OCI-LY7 (cell line): ENCODE measurements around the gene FGD2. TPM values are rescaled to one million over a fixed set of nuclear protein-coding genes. Genes with fewer than 3 reads are reported as not detected.

Experiments
- BruUV-seq: library from RNA; stranded (reverse); fragments of 400-500 nt; replicated peaks from 2 replicates; lab custom pipeline; 2021; lab: Mats Ljungman, UMichigan
- CTCF ChIA-PET: fragments of 300-600 bp; sonication (Branson Sonifier 250); formaldehyde crosslinking; loops from one replicate; lab custom pipeline; 2022; ENCODE audit warnings: antibody characterized with exemption; ENCODE audit not compliant: unreplicated experiment; lab: Charles Lee
- POLR2A ChIA-PET: fragments of 300-600 bp; sonication (Branson Sonifier 250); formaldehyde crosslinking; loops from one replicate; lab custom pipeline; 2022; ENCODE audit warnings: antibody characterized with exemption; lab: Charles Lee
- DNase-seq: peaks from one replicate; pipeline ENCODE4 v3.0.0-alpha.2; 2015; ENCODE audit warnings: low spot score
- H2AFZ ChIP-seq: fragments of 200-600 bp; sonication (generic), shearing (Covaris generic); 2 replicates; pipeline ENCODE4 v1.6.1; 2014; ENCODE audit warnings: mild to moderate bottlenecking, antibody characterized with exemption, low read length, moderate library complexity
- H3K27ac ChIP-seq: fragments of 200-600 bp; sonication (generic); 2 replicates; pipeline ENCODE4 v1.5.1; 2014; ENCODE audit warnings: mixed run types, low read depth, mild to moderate bottlenecking, moderate library complexity, low read length, inconsistent platforms; ENCODE audit not compliant: poor library complexity, severe bottlenecking
- H3K36me3 ChIP-seq: fragments of 200-600 bp; sonication (generic); 2 replicates; pipeline ENCODE4 v1.6.1; 2014; ENCODE audit warnings: mild to moderate bottlenecking, antibody characterized with exemption, low read length, moderate library complexity, mixed read lengths; ENCODE audit not compliant: insufficient read depth
- H3K4me1 ChIP-seq: fragments of 200-600 bp; sonication (generic); 2 replicates; pipeline ENCODE4 v1.5.1; 2014; ENCODE audit warnings: mild to moderate bottlenecking, low read length; ENCODE audit not compliant: insufficient read depth, poor library complexity, severe bottlenecking
- H3K4me2 ChIP-seq: fragments of 200-600 bp; sonication (generic); 2 replicates; pipeline ENCODE4 v1.6.1; 2014; ENCODE audit warnings: mild to moderate bottlenecking, low read length
- H3K4me3 ChIP-seq: fragments of 200-600 bp; sonication (generic); 2 replicates; pipeline ENCODE4 v1.5.1; 2014; ENCODE audit warnings: mild to moderate bottlenecking, low read depth, low read length; ENCODE audit not compliant: poor library complexity, severe bottlenecking
- H3K79me2 ChIP-seq: fragments of 200-600 bp; sonication (generic); 2 replicates; pipeline ENCODE4 v1.6.1; 2016; ENCODE audit warnings: low read depth, mild to moderate bottlenecking, low read length, moderate library complexity, mixed read lengths; ENCODE audit not compliant: insufficient read depth
- H3K9me2 ChIP-seq: fragments of 200-600 bp; sonication (generic); 2 replicates; pipeline ENCODE4 v1.6.1; 2016; ENCODE audit warnings: mild to moderate bottlenecking, low read length, mixed read lengths; ENCODE audit not compliant: insufficient read depth
- H3K9me3 ChIP-seq: fragments of 200-600 bp; sonication (generic); 2 replicates; pipeline ENCODE4 v1.6.1; 2014; ENCODE audit warnings: mild to moderate bottlenecking, mixed run types, low read length, mixed read lengths
- H4K20me1 ChIP-seq: fragments of 200-600 bp; sonication (generic); 2 replicates; pipeline ENCODE4 v1.6.1; 2014; ENCODE audit warnings: mild to moderate bottlenecking, antibody characterized with exemption, low read length, moderate library complexity, mixed read lengths; ENCODE audit not compliant: insufficient read depth
- EZH2phosphoT487 ChIP-seq: fragments of 200-600 bp; sonication (generic); IDR thresholded peaks from 2 replicates; pipeline ENCODE4 v1.6.1; 2018; ENCODE audit warnings: low read depth, borderline replicate concordance, mild to moderate bottlenecking, mixed run types, antibody characterized with exemption, low read length, moderate library complexity, mixed read lengths
- intact Hi-C: fragments of 100-400 bp; cut with micrococcal nuclease; formaldehyde crosslinking; loops from one replicate; pipeline ENCODE4 v1.10.0; 2022; ENCODE audit not compliant: unreplicated experiment
- total RNA-seq, 2 experiments: library from RNA; depleted of rRNA in 1 of 2; stranded (reverse); fragments of >200 nt in 1 of 2; shearing (Covaris generic) in 1 of 2; gene quantifications; 2 replicates each; pipeline ENCODE4 v1.2.3, GENCODE V29; 2014 to 2022
- TF ChIP-seq, protein P1 (sequence below): fragments of 200-600 bp; sonication (generic); conservative IDR thresholded peaks from 2 replicates; pipeline ENCODE4 v1.5.1; 2014; ENCODE audit warnings: mild to moderate bottlenecking, antibody characterized with exemption, low read length, moderate library complexity, mixed read lengths

Gene FGD2
- total RNA-seq, 2 experiments from 2014 or later = 27.8 to 48.6 TPM

- no peak for TF ChIP-seq EZH2phosphoT487
- TF ChIP-seq, protein P1, sequence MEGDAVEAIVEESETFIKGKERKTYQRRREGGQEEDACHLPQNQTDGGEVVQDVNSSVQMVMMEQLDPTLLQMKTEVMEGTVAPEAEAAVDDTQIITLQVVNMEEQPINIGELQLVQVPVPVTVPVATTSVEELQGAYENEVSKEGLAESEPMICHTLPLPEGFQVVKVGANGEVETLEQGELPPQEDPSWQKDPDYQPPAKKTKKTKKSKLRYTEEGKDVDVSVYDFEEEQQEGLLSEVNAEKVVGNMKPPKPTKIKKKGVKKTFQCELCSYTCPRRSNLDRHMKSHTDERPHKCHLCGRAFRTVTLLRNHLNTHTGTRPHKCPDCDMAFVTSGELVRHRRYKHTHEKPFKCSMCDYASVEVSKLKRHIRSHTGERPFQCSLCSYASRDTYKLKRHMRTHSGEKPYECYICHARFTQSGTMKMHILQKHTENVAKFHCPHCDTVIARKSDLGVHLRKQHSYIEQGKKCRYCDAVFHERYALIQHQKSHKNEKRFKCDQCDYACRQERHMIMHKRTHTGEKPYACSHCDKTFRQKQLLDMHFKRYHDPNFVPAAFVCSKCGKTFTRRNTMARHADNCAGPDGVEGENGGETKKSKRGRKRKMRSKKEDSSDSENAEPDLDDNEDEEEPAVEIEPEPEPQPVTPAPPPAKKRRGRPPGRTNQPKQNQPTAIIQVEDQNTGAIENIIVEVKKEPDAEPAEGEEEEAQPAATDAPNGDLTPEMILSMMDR = no peak
- POLR2A ChIA-PET = no interaction called here
- Histone ChIP-seq H3K4me3 (no peak overlapping the region), H3K36me3 (no peaks in the 10 kb centered on the region), H3K4me2 (no peak overlapping the region), H2AFZ (no peak overlapping the region), H4K20me1 (no peaks in the 10 kb centered on the region), H3K4me1 (no peaks in the 10 kb centered on the region), H3K79me2 (no peaks in the 10 kb centered on the region), H3K9me3 (no peaks in the 10 kb centered on the region), H3K9me2 (no peaks in the 10 kb centered on the region), H3K27ac (no peak overlapping the region)
- DNase-seq = no peak
- intact Hi-C loops = no loop called here
- CTCF ChIA-PET = interaction anchor here (0.6 kb wide), 1 partner anchor 14 kb away, joined by 3 read pairs; no protein-coding TSS in a partner anchor
- BruUV-seq = no TSS peak
Measured at GRCh38 chr6:37077905-37078296, 72.4 kb downstream of the FGD2 start.

Other genes with a start within 250 kb of the FGD2 start
- gene CPNE5, start 166.2 kb upstream of the FGD2 start, total RNA-seq (2014; rRNA removed; shearing (Covaris generic)) = 25.3 and 37.7 TPM in 2 replicates
- 70.7 and 89.8 TPM in 2 replicates for gene CPNE5, start 166.2 kb upstream of the FGD2 start, total RNA-seq (2022)
- gene PPIL1, start 130.9 kb upstream of the FGD2 start, total RNA-seq (2014; rRNA removed; shearing (Covaris generic)) = 34.6 and 38.9 TPM in 2 replicates
- 35.6 and 40.0 TPM in 2 replicates for gene PPIL1, start 130.9 kb upstream of the FGD2 start, total RNA-seq (2022)
- gene C6orf89, start 119.7 kb upstream of the FGD2 start, total RNA-seq (2014; rRNA removed; shearing (Covaris generic)) = 14.7 and 20.1 TPM in 2 replicates
- 25.7 and 30.0 TPM in 2 replicates for gene C6orf89, start 119.7 kb upstream of the FGD2 start, total RNA-seq (2022)
- not detected in 2 replicates for gene PI16, start 50.9 kb upstream of the FGD2 start, total RNA-seq (2014; rRNA removed; shearing (Covaris generic))
- 0.30 TPM in 1 of 2 replicates, not detected in the other for gene PI16, start 50.9 kb upstream of the FGD2 start, total RNA-seq (2022)
- 81.4 and 93.7 TPM in 2 replicates for gene MTCH1, start 19.5 kb upstream of the FGD2 start, total RNA-seq (2014; rRNA removed; shearing (Covaris generic))
- gene MTCH1, start 19.5 kb upstream of the FGD2 start, total RNA-seq (2022) = 72.5 and 79.6 TPM in 2 replicates
- gene PIM1, start 164.5 kb downstream of the FGD2 start, total RNA-seq (2014; rRNA removed; shearing (Covaris generic)) = 27.4 and 31.4 TPM in 2 replicates
- gene PIM1, start 164.5 kb downstream of the FGD2 start, total RNA-seq (2022) = 24.7 and 35.8 TPM in 2 replicates